Loucy (cell line): ENCODE results near the gene MIEF1.

Source experiments
- CTCF ChIP-seq: fragments of 200-600 bp; sonication (generic); conservative IDR thresholded peaks from 2 replicates; pipeline ENCODE4 v1.5.1; 2014; ENCODE audit warnings: mild to moderate bottlenecking, antibody characterized with exemption, low read length
- EZH2phosphoT487 ChIP-seq: fragments of 200-600 bp; IDR thresholded peaks from 2 replicates; pipeline ENCODE4 v1.6.1; 2018; ENCODE audit warnings: antibody characterized with exemption, mild to moderate bottlenecking, moderate library complexity, borderline replicate concordance

- no peak for TF ChIP-seq CTCF
- TF ChIP-seq EZH2phosphoT487: no peak
These were observed 35.9 kb downstream of the MIEF1 start for GRCh38 chr22:39537975-39538374.
